AG10803 (cell line): ENCODE results near the gene CPLX1.
"Not testable (repeated sequence)": the region's sequence is repeated elsewhere in the genome, so short reads cannot be mapped to it uniquely, and the experiment has no call there.

ENCODE experiments used
- DNase-seq: peaks from one replicate; pipeline ENCODE4 v3.0.0; 2010; ENCODE audit warnings: low read depth
- H3K4me3 ChIP-seq: 2 replicates; pipeline ENCODE4 v1.5.1; 2011; ENCODE audit warnings: mild to moderate bottlenecking, low read length, control low read depth
- TF ChIP-seq, protein P1 (sequence below): conservative IDR thresholded peaks from 2 replicates; pipeline ENCODE4 v1.5.1; 2011; ENCODE audit warnings: mild to moderate bottlenecking, low read length, control low read depth, inconsistent platforms

The CPLX1 gene

DNA sequence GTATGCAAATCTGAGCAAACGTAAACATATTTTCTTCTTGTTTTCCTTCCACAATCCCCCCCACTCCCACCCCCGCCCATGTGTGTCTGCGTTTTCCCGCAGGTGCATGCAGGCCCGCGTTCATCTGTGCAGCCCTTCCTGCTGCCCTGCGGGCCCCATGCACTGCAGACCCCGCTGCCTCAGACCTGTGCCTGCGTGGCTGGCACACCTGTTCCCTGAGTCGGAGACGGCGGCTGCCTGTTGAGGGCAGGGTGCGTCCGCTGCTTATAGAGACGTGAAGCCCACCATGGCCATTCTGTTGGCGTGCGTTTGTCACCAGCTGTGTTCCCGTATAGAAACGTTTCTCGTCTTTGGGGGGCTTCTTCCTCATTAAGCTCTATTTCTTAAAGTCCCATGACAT is 68.8 kb downstream of the CPLX1 start:
- no peak overlapping the region for H3K4me3 ChIP-seq
- TF ChIP-seq, protein P1, sequence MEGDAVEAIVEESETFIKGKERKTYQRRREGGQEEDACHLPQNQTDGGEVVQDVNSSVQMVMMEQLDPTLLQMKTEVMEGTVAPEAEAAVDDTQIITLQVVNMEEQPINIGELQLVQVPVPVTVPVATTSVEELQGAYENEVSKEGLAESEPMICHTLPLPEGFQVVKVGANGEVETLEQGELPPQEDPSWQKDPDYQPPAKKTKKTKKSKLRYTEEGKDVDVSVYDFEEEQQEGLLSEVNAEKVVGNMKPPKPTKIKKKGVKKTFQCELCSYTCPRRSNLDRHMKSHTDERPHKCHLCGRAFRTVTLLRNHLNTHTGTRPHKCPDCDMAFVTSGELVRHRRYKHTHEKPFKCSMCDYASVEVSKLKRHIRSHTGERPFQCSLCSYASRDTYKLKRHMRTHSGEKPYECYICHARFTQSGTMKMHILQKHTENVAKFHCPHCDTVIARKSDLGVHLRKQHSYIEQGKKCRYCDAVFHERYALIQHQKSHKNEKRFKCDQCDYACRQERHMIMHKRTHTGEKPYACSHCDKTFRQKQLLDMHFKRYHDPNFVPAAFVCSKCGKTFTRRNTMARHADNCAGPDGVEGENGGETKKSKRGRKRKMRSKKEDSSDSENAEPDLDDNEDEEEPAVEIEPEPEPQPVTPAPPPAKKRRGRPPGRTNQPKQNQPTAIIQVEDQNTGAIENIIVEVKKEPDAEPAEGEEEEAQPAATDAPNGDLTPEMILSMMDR: no peak
- no peak for DNase-seq

GRCh38 chr4:754221-755120 is 71.5 kb downstream of the CPLX1 start:
- no peak overlapping the region for H3K4me3 ChIP-seq
- DNase-seq: no peak
- TF ChIP-seq, protein P1: no peak

DNA sequence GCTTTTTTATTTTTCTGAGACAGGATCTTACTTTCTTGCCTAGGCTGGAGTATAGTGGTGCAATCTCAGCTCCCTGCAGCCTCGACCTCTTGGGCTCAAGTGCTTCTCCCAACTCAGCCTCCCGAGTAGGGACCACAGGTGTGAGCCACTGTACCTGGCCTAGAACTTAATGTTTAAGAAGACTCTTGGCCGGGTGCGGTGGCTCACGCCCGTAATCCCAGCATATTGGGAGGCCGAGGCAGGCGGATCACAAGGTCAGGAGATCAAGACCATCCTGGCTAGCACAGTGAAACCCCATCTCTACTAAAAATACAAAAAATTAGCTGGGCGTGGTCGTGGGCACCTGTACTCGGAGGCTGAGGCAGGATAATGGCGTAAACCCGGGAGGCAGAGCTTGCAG is 72.7 kb downstream of the CPLX1 start:
- H3K4me3 ChIP-seq, DNase-seq: not testable (repeated sequence)

DNA sequence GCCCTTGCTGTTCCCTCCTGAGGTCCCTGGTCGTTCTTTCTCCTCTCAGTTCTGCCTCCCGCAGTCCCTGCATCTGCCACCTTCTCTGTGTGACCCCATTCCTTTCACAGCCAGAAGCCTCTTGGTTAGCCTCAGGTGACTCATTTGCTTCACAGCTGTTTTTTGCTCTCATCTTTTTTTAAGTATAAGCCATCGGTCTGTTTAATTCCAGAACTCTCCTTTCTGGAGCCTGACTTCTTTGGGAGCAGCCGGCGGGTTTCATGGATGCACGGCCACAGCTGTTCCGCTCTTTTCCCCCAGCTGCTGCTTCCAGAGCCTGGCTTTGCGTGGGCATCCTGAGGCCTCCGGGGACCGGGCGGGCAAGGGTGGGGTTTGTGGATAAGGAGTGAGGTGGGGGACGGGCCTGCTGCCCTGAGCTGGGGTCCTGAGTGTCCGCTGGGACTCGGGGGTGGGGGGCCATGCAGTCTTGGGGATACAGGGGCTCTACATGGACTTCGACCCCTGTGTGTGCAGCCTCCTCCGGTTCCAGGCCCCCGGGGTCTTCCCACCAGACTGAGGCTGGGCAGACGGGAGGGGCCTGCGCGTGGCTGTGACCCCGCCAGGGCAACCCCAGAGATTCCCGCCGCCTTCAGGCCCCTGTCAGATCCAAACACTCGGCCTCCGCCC is 73.6 kb downstream of the CPLX1 start:
- TF ChIP-seq, protein P1: no peak
- no peak for DNase-seq
- H3K4me3 ChIP-seq: no peak overlapping the region

DNA sequence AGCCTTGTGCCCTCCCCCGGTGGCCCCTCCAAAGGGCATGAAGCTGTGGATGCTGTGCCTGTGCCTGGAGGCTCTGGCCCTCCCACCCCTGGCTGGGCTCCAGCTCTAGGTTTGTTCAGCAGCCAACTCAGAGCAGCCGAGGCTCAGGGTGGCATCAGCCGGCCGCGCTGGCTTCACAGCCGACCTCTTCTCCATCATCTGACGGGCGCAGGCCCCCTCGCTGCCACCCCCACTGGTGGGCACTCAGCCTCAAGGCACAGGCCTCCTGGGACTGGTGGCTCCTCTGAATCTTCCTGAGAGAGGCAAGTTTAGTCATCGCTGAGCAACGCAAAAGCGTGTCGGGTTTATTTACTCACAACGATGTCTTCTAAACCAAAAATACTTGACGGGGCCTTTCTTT is 74.3 kb downstream of the CPLX1 start:
- TF ChIP-seq, protein P1: no peak
- no peak for DNase-seq
- no peak overlapping the region for H3K4me3 ChIP-seq

- peak; percentile 28 for DNase-seq
- TF ChIP-seq, protein P1: no peak
- no peak overlapping the region for H3K4me3 ChIP-seq
Measured at GRCh38 chr4:749698-750666, 75.9 kb downstream of the CPLX1 start.

DNA sequence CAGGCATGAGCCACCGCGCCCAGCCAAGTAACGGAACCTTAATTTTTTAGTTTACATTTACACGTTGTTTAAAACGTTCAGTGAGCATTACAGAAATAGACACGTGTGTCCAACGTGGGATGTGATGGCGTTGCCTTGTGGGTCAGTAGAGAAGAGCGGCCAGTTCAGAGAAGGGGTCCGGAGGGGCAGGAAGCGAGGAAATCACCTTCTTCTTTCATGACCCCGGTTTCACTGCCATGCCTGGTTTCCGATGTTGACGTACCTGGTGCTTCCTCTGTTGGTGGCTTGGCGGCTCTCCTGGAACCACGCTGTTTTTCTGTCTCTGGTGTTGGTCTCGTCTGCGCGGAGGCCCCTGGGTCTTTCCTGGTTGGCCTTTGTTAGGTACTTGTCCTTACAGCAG is 77.5 kb downstream of the CPLX1 start:
- H3K4me3 ChIP-seq: no peak overlapping the region
- TF ChIP-seq, protein P1: no peak
- DNase-seq: no peak
